IMR-90 (cell line): ENCODE data around the gene SORBS1. TPM values are rescaled to one million over a fixed set of nuclear protein-coding genes. Genes with fewer than 3 reads are reported as not detected.

Experiments
- ATAC-seq: fragments of 200-7000 bp; cut with Tn5 transposase; 2 replicates; pipeline ENCODE4 v1.9.1; 2020; ENCODE audit warnings: low read depth, mild to moderate bottlenecking, moderate library complexity
- BruUV-seq: library from RNA; stranded (reverse); fragments of 400-500 nt; replicated peaks from 2 replicates; lab custom pipeline; 2021; lab: Mats Ljungman, UMichigan
- CTCF ChIA-PET: fragments of 300-600 bp; formaldehyde crosslinking; extraction: SDS; loops from one replicate; lab custom pipeline; 2021; ENCODE audit warnings: antibody characterized with exemption; lab: Yijun Ruan, JAX
- POLR2A ChIA-PET: fragments of 300-600 bp; sonication (Branson Sonifier 250); formaldehyde crosslinking; loops from one replicate; lab custom pipeline; 2022; ENCODE audit warnings: antibody characterized with exemption; ENCODE audit not compliant: unreplicated experiment; lab: Charles Lee
- DNase-seq: peaks from one replicate; pipeline ENCODE4 v3.0.0; 2013
- H2AFZ ChIP-seq: replicated peaks from 2 replicates; pipeline ENCODE3; 2013; ENCODE audit warnings: low read length, mild to moderate bottlenecking; ENCODE audit not compliant: poor library complexity
- H2AK5ac ChIP-seq: 2 replicates; pipeline ENCODE4 v1.6.1; 2013; ENCODE audit warnings: low read depth, low read length, inconsistent platforms
- H2AK9ac ChIP-seq: replicated peaks from 2 replicates; pipeline ENCODE3; 2013; ENCODE audit warnings: mild to moderate bottlenecking, low read depth, low read length, moderate library complexity; ENCODE audit not compliant: poor library complexity
- H2BK120ac ChIP-seq: 2 replicates; pipeline ENCODE4 v1.6.1; 2013; ENCODE audit warnings: low read depth, low read length, inconsistent platforms
- H2BK15ac ChIP-seq: 3 replicates; pipeline ENCODE4 v1.6.1; 2013; ENCODE audit warnings: low read depth, low read length, inconsistent platforms
- H2BK20ac ChIP-seq: 2 replicates; pipeline ENCODE4 v1.6.1; 2013; ENCODE audit warnings: low read depth, mild to moderate bottlenecking, inconsistent platforms, low read length, moderate library complexity
- H2BK5ac ChIP-seq: 2 replicates; pipeline ENCODE4 v1.6.1; 2013; ENCODE audit warnings: mild to moderate bottlenecking, low read depth, low read length, inconsistent platforms; ENCODE audit not compliant: poor library complexity, severe bottlenecking
- H3K14ac ChIP-seq: replicated peaks from 2 replicates; pipeline ENCODE4 v1.6.1; 2013; ENCODE audit warnings: low read depth, low read length, inconsistent platforms
- H3K18ac ChIP-seq: 2 replicates; pipeline ENCODE4 v1.6.1; 2013; ENCODE audit warnings: low read depth, low read length, control low read depth
- H3K23ac ChIP-seq: 2 replicates; pipeline ENCODE4 v1.6.1; 2013; ENCODE audit warnings: low read depth, low read length, inconsistent platforms
- H3K27ac ChIP-seq: 2 replicates; pipeline ENCODE4 v1.5.1; 2013; ENCODE audit warnings: mild to moderate bottlenecking, control low read depth, low read length; ENCODE audit not compliant: insufficient read depth
- H3K27me3 ChIP-seq: 2 replicates; pipeline ENCODE4 v1.6.1; 2013; ENCODE audit warnings: low read length; ENCODE audit not compliant: control insufficient read depth, insufficient read depth
- H3K36me3 ChIP-seq: 2 replicates; pipeline ENCODE4 v1.6.1; 2013; ENCODE audit warnings: low read length, mixed read lengths; ENCODE audit not compliant: control insufficient read depth, insufficient read depth
- H3K4ac ChIP-seq: 2 replicates; pipeline ENCODE4 v1.6.1; 2013; ENCODE audit warnings: low read depth, low read length, inconsistent platforms
- H3K4me1 ChIP-seq: 2 replicates; pipeline ENCODE4 v1.6.1; 2013; ENCODE audit warnings: low read length, mixed read lengths; ENCODE audit not compliant: control insufficient read depth, insufficient read depth
- H3K4me2 ChIP-seq: 2 replicates; pipeline ENCODE4 v1.6.1; 2013; ENCODE audit warnings: low read depth, mild to moderate bottlenecking, control low read depth, low read length, moderate library complexity
- H3K4me3 ChIP-seq: 2 replicates; pipeline ENCODE4 v1.5.1; 2013; ENCODE audit warnings: low read depth, mild to moderate bottlenecking, control low read depth, low read length, moderate library complexity; ENCODE audit not compliant: insufficient read depth
- H3K56ac ChIP-seq: 2 replicates; pipeline ENCODE4 v1.6.1; 2013; ENCODE audit warnings: low read length, inconsistent platforms; ENCODE audit not compliant: insufficient read depth; ENCODE audit errors: extremely low read depth
- H3K79me1 ChIP-seq, 2 experiments: 2 replicates each; pipeline ENCODE4 v1.6.1; 2013; ENCODE audit warnings: low read length in 2 of 2, inconsistent platforms in 1 of 2, low read depth in 1 of 2
- H3K9ac ChIP-seq: 2 replicates; pipeline ENCODE4 v1.6.1; 2013; ENCODE audit warnings: low read depth, low read length, control low read depth
- H3K9me1 ChIP-seq: 2 replicates; pipeline ENCODE4 v1.6.1; 2013; ENCODE audit warnings: low read length, inconsistent platforms; ENCODE audit not compliant: insufficient read depth
- H3K9me3 ChIP-seq: 2 replicates; pipeline ENCODE4 v1.6.1; 2013; ENCODE audit warnings: low read length; ENCODE audit not compliant: control insufficient read depth, insufficient read depth
- H4K20me1 ChIP-seq: 2 replicates; pipeline ENCODE4 v1.6.1; 2013; ENCODE audit warnings: low read length, inconsistent platforms; ENCODE audit not compliant: insufficient read depth
- H4K5ac ChIP-seq: 2 replicates; pipeline ENCODE4 v1.6.1; 2013; ENCODE audit warnings: mild to moderate bottlenecking, low read depth, low read length, control low read depth
- H4K8ac ChIP-seq, 2 experiments: 2 replicates each; pipeline ENCODE4 v1.6.1; 2013; ENCODE audit warnings: low read depth in 2 of 2, low read length in 2 of 2, control low read depth in 1 of 2, inconsistent platforms in 1 of 2
- H4K91ac ChIP-seq: 2 replicates; pipeline ENCODE4 v1.6.1; 2013; ENCODE audit warnings: low read depth, low read length, inconsistent platforms; ENCODE audit not compliant: insufficient read depth
- BHLHE40 ChIP-seq: fragments of 150-350 bp; IDR thresholded peaks from 2 replicates; pipeline ENCODE4 v1.6.1; 2016; ENCODE audit warnings: mild to moderate bottlenecking, low read depth, low read length
- CEBPB ChIP-seq: IDR thresholded peaks from 2 replicates; pipeline ENCODE4 v1.6.1; 2012; ENCODE audit warnings: low read depth, low read length, improper control_type of control experiment
- CTCF ChIP-seq: conservative IDR thresholded peaks from 2 replicates; pipeline ENCODE4 v1.5.1; 2012; ENCODE audit warnings: mild to moderate bottlenecking, low read depth, low read length, improper control_type of control experiment
- ELK1 ChIP-seq: fragments of 150-350 bp; IDR thresholded peaks from 2 replicates; pipeline ENCODE4 v1.6.1; 2016; ENCODE audit warnings: low read depth, mild to moderate bottlenecking, low read length, moderate library complexity, borderline replicate concordance
- FOS ChIP-seq: fragments of 150-350 bp; IDR thresholded peaks from 2 replicates; pipeline ENCODE4 v1.6.1; 2016; ENCODE audit warnings: low read depth, low read length
- MAFK ChIP-seq: IDR thresholded peaks from 2 replicates; pipeline ENCODE4 v1.6.1; 2012; ENCODE audit warnings: low read depth, low read length, improper control_type of control experiment
- MAZ ChIP-seq: IDR thresholded peaks from 2 replicates; pipeline ENCODE4 v1.6.1; 2012; ENCODE audit warnings: low read depth, mild to moderate bottlenecking, low read length, improper control_type of control experiment, moderate library complexity, borderline replicate concordance
- MXI1 ChIP-seq: IDR thresholded peaks from 2 replicates; pipeline ENCODE4 v1.6.1; 2012; ENCODE audit warnings: low read depth, mild to moderate bottlenecking, low read length, moderate library complexity, borderline replicate concordance
- POLR2A ChIP-seq: IDR thresholded peaks from 2 replicates; pipeline ENCODE4 v1.6.1; 2012; ENCODE audit warnings: mild to moderate bottlenecking, low read depth, low read length
- RAD21 ChIP-seq: IDR thresholded peaks from 2 replicates; pipeline ENCODE4 v1.6.1; 2012; ENCODE audit warnings: low read length, improper control_type of control experiment
- RCOR1 ChIP-seq: IDR thresholded peaks from 2 replicates; pipeline ENCODE4 v1.6.1; 2012; ENCODE audit warnings: mild to moderate bottlenecking, low read length, improper control_type of control experiment; ENCODE audit not compliant: insufficient replicate concordance
- RFX5 ChIP-seq: IDR thresholded peaks from 2 replicates; pipeline ENCODE4 v1.8.0; 2012; ENCODE audit warnings: low read depth, mild to moderate bottlenecking, low read length, moderate library complexity
- USF2 ChIP-seq: fragments of 150-350 bp; IDR thresholded peaks from 2 replicates; pipeline ENCODE4 v1.6.1; 2017; ENCODE audit warnings: mild to moderate bottlenecking, antibody characterized with exemption, low read length, low read depth
- WGBS, 2 experiments: methylation state at CpG; one replicate each; pipeline versions ENCODE4 v1.1.5 to v1.1.7; 2013; ENCODE audit warnings: missing lambda C conversion rate in 2 of 2; ENCODE audit not compliant: insufficient read length in 1 of 2; ENCODE audit errors: extremely low coverage in 2 of 2; 5-methylcytosine and 5-hydroxymethylcytosine counted together
- dilution Hi-C: fragments of 300-500 bp; cut with HindIII; formaldehyde crosslinking; loops from one replicate; pipeline ENCODE4 v1.14.3; 2018; ENCODE audit warnings: low sequenced_read_pairs; ENCODE audit not compliant: unreplicated experiment
- in situ Hi-C: fragments of 300-500 bp; cut with MboI; formaldehyde crosslinking; loops from 3 replicates; pipeline ENCODE4 v1.14.3; 2019; ENCODE audit warnings: low sequenced_read_pairs, inconsistent platforms, mixed read lengths
- intact Hi-C: fragments of 100-400 bp; cut with micrococcal nuclease; formaldehyde crosslinking; loops from 2 replicates; pipeline ENCODE4 v1.10.0; 2022
- polyA plus RNA-seq, 3 experiments: library from polyadenylated mRNA; depleted of rRNA; stranded (reverse); fragments of >200 nt; gene quantifications; 2 replicates each; pipeline ENCODE4 v1.2.3, GENCODE V29; 2012; ENCODE audit warnings: low replicate concordance in 1 of 3
- total RNA-seq: library from RNA; depleted of rRNA; stranded (reverse); fragments of >200 nt; gene quantifications from 2 replicates; pipeline ENCODE4 v1.2.3, GENCODE V29; 2012

The SORBS1 gene
- total and polyA plus RNA-seq, 2 of the 4 experiments (the other 2 are of a cell fraction), result 0.18 to 0.32 TPM

- TF ChIP-seq ELK1, result no peak
Observed at GRCh38 chr10:95430231-95430951, 130.8 kb downstream of the SORBS1 start (continued).

GRCh38 chr10:95429639-95430038, 131.5 kb downstream of the SORBS1 start:
- no peak overlapping the region for H3K56ac ChIP-seq
- H3K27ac ChIP-seq, result no peak overlapping the region
- no peaks in the 10 kb centered on the region for H3K79me1 ChIP-seq
- no peak overlapping the region for H2BK120ac ChIP-seq
- H3K4me3 ChIP-seq, result no peak overlapping the region
- ChIA-PET POLR2A (no interaction called here), CTCF (interaction anchor here (0.6 to 2.0 kb wide), 7 partner anchors 9 to 173 kb away, joined by 3 to 9 read pairs (median 3); no protein-coding TSS in a partner anchor)
- no peak overlapping the region for H2BK5ac ChIP-seq
- no peaks in the 10 kb centered on the region for H3K36me3 ChIP-seq
- H2AK9ac ChIP-seq, result no peak overlapping the region
- no peak overlapping the region for H3K23ac ChIP-seq
- no peak overlapping the region for H3K14ac ChIP-seq
- no peak overlapping the region for H2AFZ ChIP-seq
- H3K9me3 ChIP-seq, result no peaks in the 10 kb centered on the region
- DNase-seq (no peak), ATAC-seq (no peak)
- no peaks in the 10 kb centered on the region for H3K4me1 ChIP-seq
- in situ Hi-C loops (loop anchor here (5.0 kb wide), 1 partner anchor 173 kb away; no protein-coding TSS in a partner anchor), intact Hi-C loops (loop anchor here (1.0 to 10.0 kb wide), 4 partner anchors 17 to 435 kb away; no protein-coding TSS in a partner anchor), dilution Hi-C loops (no loop called here)
- no peak overlapping the region for H4K8ac ChIP-seq
- H3K9ac ChIP-seq, result no peak overlapping the region
- H4K20me1 ChIP-seq, result no peaks in the 10 kb centered on the region
- H3K9me1 ChIP-seq, result no peaks in the 10 kb centered on the region
- WGBS, 2 experiments, result no CpG with 5 or more reads among the region's 4 CpGs
- BruUV-seq, result no TSS peak
- H4K91ac ChIP-seq, result no peak overlapping the region
- no peak overlapping the region for H3K18ac ChIP-seq
- H3K4me2 ChIP-seq, result no peak overlapping the region
- no peak overlapping the region for H2AK5ac ChIP-seq
- H2BK20ac ChIP-seq, result no peak overlapping the region
- H3K27me3 ChIP-seq, result peaks cover 14% of the 10 kb centered on the region
- H3K4ac ChIP-seq, result no peak overlapping the region
- no peak overlapping the region for H4K5ac ChIP-seq
- no peak overlapping the region for H2BK15ac ChIP-seq
- TF ChIP-seq MXI1 (no peak), RFX5 (no peak), CEBPB (no peak), MAFK (no peak), POLR2A (no peak), USF2 (no peak), MAZ (no peak), RAD21 (no peak), CTCF (no peak), BHLHE40 (no peak), RCOR1 (no peak), FOS (no peak)
